Suprapubic skin (tissue), 4 donors: Measurements from ENCODE around the gene GRID2. TPM values are rescaled to one million over a fixed set of nuclear protein-coding genes. Genes with fewer than 3 reads are reported as not detected.

ENCODE experiments used
- DNase-seq, 2 donors: peaks; one replicate each; pipeline ENCODE4 v3.0.0-alpha.2; 2019; ENCODE audit warnings: low spot score in 2 of 2
- H3K27ac ChIP-seq: fragments of 200-600 bp; sonication (generic); one replicate; pipeline ENCODE4 v1.5.1; 2019
- H3K27me3 ChIP-seq: fragments of 200-600 bp; sonication (generic); one replicate; pipeline ENCODE4 v1.5.1; 2019
- H3K36me3 ChIP-seq: fragments of 200-600 bp; sonication (generic); one replicate; pipeline ENCODE4 v1.5.1; 2019
- H3K4me1 ChIP-seq: fragments of 200-600 bp; sonication (generic); one replicate; pipeline ENCODE4 v1.5.1; 2019
- H3K4me3 ChIP-seq: fragments of 200-600 bp; sonication (generic); one replicate; pipeline ENCODE4 v1.5.1; 2019; ENCODE audit warnings: mild to moderate bottlenecking
- H3K9me3 ChIP-seq: fragments of 200-600 bp; sonication (generic); one replicate; pipeline ENCODE4 v1.5.1; 2019
- EP300 ChIP-seq: sonication (generic); formaldehyde crosslinking; IDR thresholded peaks from one replicate; pipeline ENCODE4 v1.6.1; 2017; ENCODE audit warnings: antibody characterized with exemption
- POLR2A ChIP-seq, 2 donors: fragments of 450-650 bp; IDR thresholded peaks; one replicate each; pipeline ENCODE4 v1.6.1; 2017; ENCODE audit warnings: antibody characterized with exemption in 2 of 2, mild to moderate bottlenecking in 2 of 2, moderate library complexity in 2 of 2
- POLR2AphosphoS5 ChIP-seq, 3 donors: sonication (generic); formaldehyde crosslinking; IDR thresholded peaks; one replicate each; pipeline ENCODE4 v1.6.1; 2017; ENCODE audit warnings: antibody characterized with exemption in 3 of 3
- WGBS: methylation state at CpG from one replicate; pipeline ENCODE4 v1.1.5; 2018; 5-methylcytosine and 5-hydroxymethylcytosine counted together
- total RNA-seq, 4 donors: library from RNA; depleted of rRNA; stranded (reverse); fragments of >200 nt; gene quantifications; one replicate each; pipeline ENCODE4 v1.1.0, GENCODE V29; 2016
- TF ChIP-seq, protein P1 (sequence below), 2 donors: fragments of 200-600 bp in 1 of 2; fragments of 450-650 bp in 1 of 2; sonication (generic) in 1 of 2; IDR thresholded peaks; one replicate each; pipeline ENCODE4 v1.5.1; 2016 to 2019; ENCODE audit warnings: antibody characterized with exemption in 2 of 2, mild to moderate bottlenecking in 1 of 2, moderate library complexity in 1 of 2

Gene GRID2
- total RNA-seq, 4 donors from 2014 or later = not detected

DNA sequence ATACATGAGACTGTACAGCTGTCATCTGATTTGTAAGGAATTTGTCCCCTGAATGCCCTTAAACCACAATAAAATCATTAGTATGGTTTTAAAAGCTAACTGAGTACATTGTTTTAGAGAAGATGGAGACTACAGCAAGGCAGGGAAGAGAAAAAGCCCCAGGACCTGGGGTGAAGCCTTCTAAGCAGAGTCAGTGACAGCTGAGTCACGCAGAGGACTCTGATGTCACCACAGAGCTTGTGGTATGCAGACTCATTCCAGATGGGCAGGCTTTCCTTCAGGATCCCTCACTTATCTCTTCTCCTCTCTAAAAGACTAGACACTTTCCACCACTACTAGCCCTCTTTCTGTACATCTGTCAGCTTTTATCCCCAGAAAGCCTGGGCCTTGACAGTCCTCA is 1427.7 kb downstream of the GRID2 start:
- H3K27me3 ChIP-seq = no peaks in the 10 kb centered on the region
- DNase-seq = no peak
- WGBS = 25% methylated on average over 1 of the region's 1 CpG
- TF ChIP-seq POLR2A (IDR thresholded peaks at IDR 0.05) = no peak
- H3K4me3 ChIP-seq = no peak overlapping the region
- no peaks in the 10 kb centered on the region for H3K36me3 ChIP-seq
- H3K9me3 ChIP-seq = no peaks in the 10 kb centered on the region
- H3K4me1 ChIP-seq = peaks cover 3% of the 10 kb centered on the region
- no peak overlapping the region for H3K27ac ChIP-seq

DNA sequence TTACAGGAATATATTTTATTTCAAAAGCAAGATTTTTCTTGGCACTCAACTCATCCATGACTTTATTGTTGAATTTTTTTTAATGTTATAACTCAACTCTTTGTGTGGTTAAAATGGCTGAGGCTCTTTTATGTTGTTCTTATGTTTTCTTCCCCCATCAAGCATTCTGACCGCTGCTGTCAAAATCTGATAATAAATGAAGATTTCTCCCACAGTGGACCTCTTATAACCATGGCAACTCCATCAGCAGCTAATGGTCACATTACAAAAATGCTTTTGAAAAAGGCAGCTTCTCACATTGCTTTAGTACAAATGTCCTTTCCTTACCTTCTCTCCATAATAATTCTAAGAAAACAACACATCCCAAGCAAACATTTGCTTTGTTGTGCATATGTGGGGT is 1428.7 kb downstream of the GRID2 start:
- Histone ChIP-seq H3K36me3 (no peaks in the 10 kb centered on the region), H3K4me3 (no peak overlapping the region), H3K27ac (no peak overlapping the region), H3K4me1 (peaks cover 3% of the 10 kb centered on the region), H3K9me3 (no peaks in the 10 kb centered on the region), H3K27me3 (no peaks in the 10 kb centered on the region)
- DNase-seq = no peak
- WGBS = 83% methylated on average over 1 of the region's 1 CpG
- TF ChIP-seq, protein P1, sequence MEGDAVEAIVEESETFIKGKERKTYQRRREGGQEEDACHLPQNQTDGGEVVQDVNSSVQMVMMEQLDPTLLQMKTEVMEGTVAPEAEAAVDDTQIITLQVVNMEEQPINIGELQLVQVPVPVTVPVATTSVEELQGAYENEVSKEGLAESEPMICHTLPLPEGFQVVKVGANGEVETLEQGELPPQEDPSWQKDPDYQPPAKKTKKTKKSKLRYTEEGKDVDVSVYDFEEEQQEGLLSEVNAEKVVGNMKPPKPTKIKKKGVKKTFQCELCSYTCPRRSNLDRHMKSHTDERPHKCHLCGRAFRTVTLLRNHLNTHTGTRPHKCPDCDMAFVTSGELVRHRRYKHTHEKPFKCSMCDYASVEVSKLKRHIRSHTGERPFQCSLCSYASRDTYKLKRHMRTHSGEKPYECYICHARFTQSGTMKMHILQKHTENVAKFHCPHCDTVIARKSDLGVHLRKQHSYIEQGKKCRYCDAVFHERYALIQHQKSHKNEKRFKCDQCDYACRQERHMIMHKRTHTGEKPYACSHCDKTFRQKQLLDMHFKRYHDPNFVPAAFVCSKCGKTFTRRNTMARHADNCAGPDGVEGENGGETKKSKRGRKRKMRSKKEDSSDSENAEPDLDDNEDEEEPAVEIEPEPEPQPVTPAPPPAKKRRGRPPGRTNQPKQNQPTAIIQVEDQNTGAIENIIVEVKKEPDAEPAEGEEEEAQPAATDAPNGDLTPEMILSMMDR (IDR thresholded peaks at IDR 0.05) = no peak
- no peak for TF ChIP-seq POLR2AphosphoS5 (IDR thresholded peaks at IDR 0.05)
- TF ChIP-seq EP300 = no peak

DNA sequence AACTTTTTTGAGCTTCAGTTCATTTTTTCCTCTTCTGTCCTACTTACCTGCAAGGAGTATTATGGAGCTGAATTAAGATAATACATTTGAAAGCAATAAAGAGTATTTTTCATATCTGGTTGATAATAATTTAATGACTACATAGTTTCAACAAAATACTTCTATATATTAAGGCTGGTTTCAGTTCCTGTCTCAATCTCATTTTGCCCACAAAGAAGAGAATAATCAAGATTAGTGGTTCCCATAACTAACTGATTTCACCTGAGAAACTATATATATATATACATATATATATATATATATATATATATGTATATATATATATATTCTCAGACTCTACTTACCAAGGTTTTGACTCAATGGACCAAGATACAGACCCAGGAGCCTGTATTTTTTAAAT is 1437.1 kb downstream of the GRID2 start:
- TF ChIP-seq EP300 (no peak), POLR2A (IDR thresholded peaks at IDR 0.05) (no peak), POLR2AphosphoS5 (IDR thresholded peaks at IDR 0.05) (no peak)
- TF ChIP-seq, protein P1 (IDR thresholded peaks at IDR 0.05) = no peak
- DNase-seq = no peak
- no peaks in the 10 kb centered on the region for H3K36me3 ChIP-seq
- no peaks in the 10 kb centered on the region for H3K9me3 ChIP-seq
- H3K27me3 ChIP-seq = no peaks in the 10 kb centered on the region
- H3K4me3 ChIP-seq = no peak overlapping the region
- no peaks in the 10 kb centered on the region for H3K4me1 ChIP-seq
- H3K27ac ChIP-seq = no peak overlapping the region

DNA sequence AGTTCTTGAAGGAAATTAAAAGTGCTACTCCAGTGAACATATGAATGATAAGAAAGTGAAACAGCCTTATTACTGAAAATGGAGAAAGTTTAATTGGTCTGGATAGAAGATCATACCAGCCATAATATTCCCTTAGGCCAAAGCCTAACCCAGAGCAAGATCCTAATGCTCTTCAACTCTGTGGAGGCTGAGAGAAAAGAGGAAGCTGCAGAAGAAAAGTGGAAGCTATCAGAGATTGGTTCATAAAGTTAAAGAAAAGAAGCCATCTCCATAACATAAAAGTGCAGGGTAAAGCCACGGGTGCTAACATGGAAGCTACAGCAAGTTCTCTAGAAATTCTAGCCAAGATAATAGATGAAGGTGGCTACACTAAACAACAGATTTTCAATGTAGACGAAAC is 1439.3 kb downstream of the GRID2 start:
- 97% methylated on average over 2 of the region's 2 CpGs for whole genome bisulfite sequencing
- Histone ChIP-seq H3K27me3 (no peaks in the 10 kb centered on the region), H3K9me3 (no peaks in the 10 kb centered on the region), H3K4me3 (no peak overlapping the region), H3K27ac (no peak overlapping the region), H3K36me3 (no peaks in the 10 kb centered on the region), H3K4me1 (no peaks in the 10 kb centered on the region)
- no peak for DNase-seq
- TF ChIP-seq POLR2A (IDR thresholded peaks at IDR 0.05) = no peak
- TF ChIP-seq, protein P1 (IDR thresholded peaks at IDR 0.05) = no peak
- TF ChIP-seq EP300 = no peak
- no peak for TF ChIP-seq POLR2AphosphoS5 (IDR thresholded peaks at IDR 0.05)

DNA sequence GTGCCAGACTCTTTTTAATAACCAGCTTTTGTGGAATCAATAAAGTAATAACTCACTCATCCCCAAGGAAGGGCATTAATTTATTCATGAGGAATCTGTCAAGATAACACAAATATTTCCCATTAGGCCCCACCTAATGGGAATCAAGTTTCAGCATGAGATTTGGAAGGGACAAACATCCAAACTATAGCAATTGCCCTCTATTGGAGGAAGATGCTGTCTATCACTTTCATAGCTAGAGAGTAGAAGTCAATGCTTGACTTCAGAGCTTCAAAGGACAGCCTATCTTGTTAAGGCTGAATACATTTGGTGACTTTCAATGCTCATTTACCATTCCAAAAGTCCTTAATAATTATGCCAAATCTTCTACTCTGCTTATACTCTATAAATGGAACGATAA is 1439.9 kb downstream of the GRID2 start:
- DNase-seq = no peak
- no peak overlapping the region for H3K4me3 ChIP-seq
- 95% methylated on average over 1 of the region's 1 CpG for WGBS
- no peaks in the 10 kb centered on the region for H3K36me3 ChIP-seq
- no peaks in the 10 kb centered on the region for H3K9me3 ChIP-seq
- no peak overlapping the region for H3K27ac ChIP-seq
- TF ChIP-seq POLR2AphosphoS5 (IDR thresholded peaks at IDR 0.05) = no peak
- no peak for TF ChIP-seq POLR2A (IDR thresholded peaks at IDR 0.05)
- TF ChIP-seq, protein P1 (IDR thresholded peaks at IDR 0.05) = no peak
- TF ChIP-seq EP300 = no peak
- peaks cover 1% of the 10 kb centered on the region for H3K4me1 ChIP-seq
- no peaks in the 10 kb centered on the region for H3K27me3 ChIP-seq

DNA sequence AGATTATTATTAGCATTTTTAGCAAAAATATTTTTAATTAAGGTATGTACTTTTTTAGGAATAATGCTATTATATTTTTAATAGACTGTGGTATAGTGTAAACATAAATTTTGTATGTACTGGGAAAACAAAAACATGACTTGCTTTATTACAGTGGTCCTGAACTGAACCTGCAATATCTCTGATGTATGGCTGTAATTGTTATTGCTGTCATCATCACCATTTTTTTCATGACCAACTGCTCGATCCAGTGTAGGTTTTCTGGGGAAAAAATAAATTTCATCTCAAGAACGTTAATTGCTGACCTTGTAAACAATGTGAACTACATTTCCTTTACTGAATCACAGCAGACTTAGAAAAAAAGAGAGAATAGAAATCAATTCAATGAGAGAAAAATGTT is 1441.2 kb downstream of the GRID2 start:
- Histone ChIP-seq H3K9me3 (no peaks in the 10 kb centered on the region), H3K36me3 (no peaks in the 10 kb centered on the region), H3K4me3 (no peak overlapping the region), H3K4me1 (peaks cover 7% of the 10 kb centered on the region), H3K27ac (no peak overlapping the region), H3K27me3 (no peaks in the 10 kb centered on the region)
- no peak for TF ChIP-seq POLR2A (IDR thresholded peaks at IDR 0.05)
- no peak for TF ChIP-seq EP300
- TF ChIP-seq POLR2AphosphoS5 (IDR thresholded peaks at IDR 0.05) = no peak
- TF ChIP-seq, protein P1 (IDR thresholded peaks at IDR 0.05) = no peak
- no peak for DNase-seq
- 71% methylated on average over 2 of the region's 2 CpGs for WGBS
